ENCODE results near the gene STAMBPL1. TPM values are rescaled to one million over a fixed set of nuclear protein-coding genes. Genes with fewer than 3 reads are reported as not detected.

Gene STAMBPL1
- total and polyA plus RNA-seq, 2 donors (not counting 3 experiments of a cell fraction or from before 2014, with no cell fraction given), result 0.70 to 1.8 TPM

DNA sequence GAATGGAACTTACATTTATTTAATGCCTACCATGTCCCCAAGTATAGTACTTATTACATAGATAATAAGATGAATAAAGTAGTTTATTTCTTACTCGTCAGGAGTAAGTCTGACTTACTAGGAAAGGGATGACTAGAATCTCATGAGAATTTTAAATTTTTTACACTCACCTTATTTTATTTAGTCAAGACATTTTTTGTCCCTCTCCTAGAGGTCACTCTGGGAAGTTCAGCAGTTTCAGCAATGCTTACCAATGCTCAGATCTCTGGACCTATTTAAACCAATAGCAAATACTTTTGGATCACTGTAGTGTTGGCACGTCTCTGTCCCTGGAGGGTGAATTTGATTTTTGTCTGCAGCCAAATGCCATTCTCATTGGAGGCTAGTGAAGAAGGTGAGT lies 83.3 kb downstream of the STAMBPL1 start:
- H3K27me3 ChIP-seq (ENCODE audit: control insufficient read depth in 2 of 2, insufficient read depth in 2 of 2, low read length in 2 of 2), result peaks cover 30 to 33% of the 10 kb centered on the region in 2 experiments
- H3K9ac ChIP-seq (replicated peaks; ENCODE audit: extremely low read depth, insufficient read depth, low read length), result no peak overlapping the region
- intact Hi-C loops (cut with micrococcal nuclease) (no loop called here), dilution Hi-C loops (cut with MboI; ENCODE audit: extremely low pct_ligation_motif_present, low sequenced_read_pairs) (no loop called here)
- no peaks in the 10 kb centered on the region for H3K79me2 ChIP-seq (ENCODE audit: control insufficient read depth, insufficient read depth, low read length)
- no peak overlapping the region for H2AFZ ChIP-seq (ENCODE audit: low read depth, low read length)
- POLR2A ChIA-PET, result no interaction called here
- no peaks in the 10 kb centered on the region for H3K9me3 ChIP-seq (replicated peaks; ENCODE audit: control insufficient read depth, insufficient read depth, low read length)
- H3K4me1 ChIP-seq (ENCODE audit: control insufficient read depth, extremely low read depth, insufficient read depth, low read length), result no peaks in the 10 kb centered on the region
- BruUV-seq (replicated peaks), result no TSS peak
- no peak for FAIRE-seq
- H4K20me1 ChIP-seq (replicated peaks; ENCODE audit: control insufficient read depth, extremely low read depth, insufficient read depth, low read length), result no peaks in the 10 kb centered on the region
- H3K4me3 ChIP-seq (replicated peaks in 1 of 3; ENCODE audit: insufficient read depth in 1 of 3, low read depth in 1 of 3, low read length in 3 of 3), result no peak overlapping the region
- CTCF ChIA-PET, result interaction anchor here (1.5 kb wide), 1 partner anchor 13 kb away, joined by 4 read pairs; no protein-coding TSS in a partner anchor
- DNase-seq (ENCODE audit: low read depth, low spot score), result no peak
- no peak overlapping the region for H3K4me2 ChIP-seq (ENCODE audit: insufficient read depth, low read length)
- H3K9me1 ChIP-seq (replicated peaks; ENCODE audit: control insufficient read depth, extremely low read depth, insufficient read depth, low read length), result no peaks in the 10 kb centered on the region
- TF ChIP-seq, protein P1, sequence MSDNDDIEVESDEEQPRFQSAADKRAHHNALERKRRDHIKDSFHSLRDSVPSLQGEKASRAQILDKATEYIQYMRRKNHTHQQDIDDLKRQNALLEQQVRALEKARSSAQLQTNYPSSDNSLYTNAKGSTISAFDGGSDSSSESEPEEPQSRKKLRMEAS (IDR thresholded peaks at IDR 0.05; ENCODE audit: insufficient read depth, insufficient read length), result no peak
- no peak for TF ChIP-seq POLR2AphosphoS5 (IDR thresholded peaks at IDR 0.05; ENCODE audit: insufficient read depth, low read depth, low read length)
- no peak for TF ChIP-seq MYC (IDR thresholded peaks at IDR 0.05; ENCODE audit: low read depth, low read length)
- no peak for TF ChIP-seq GATA2 (IDR thresholded peaks at IDR 0.05; ENCODE audit: insufficient read depth, insufficient read length, low read depth, low read length)
- H3K36me3 ChIP-seq (ENCODE audit: control insufficient read depth in 2 of 2, extremely low read depth in 1 of 2, insufficient read depth in 2 of 2, low read length in 2 of 2), result no peaks in the 10 kb centered on the region
- no peak overlapping the region for H3K27ac ChIP-seq (ENCODE audit: insufficient read depth, low read depth, low read length)

DNA sequence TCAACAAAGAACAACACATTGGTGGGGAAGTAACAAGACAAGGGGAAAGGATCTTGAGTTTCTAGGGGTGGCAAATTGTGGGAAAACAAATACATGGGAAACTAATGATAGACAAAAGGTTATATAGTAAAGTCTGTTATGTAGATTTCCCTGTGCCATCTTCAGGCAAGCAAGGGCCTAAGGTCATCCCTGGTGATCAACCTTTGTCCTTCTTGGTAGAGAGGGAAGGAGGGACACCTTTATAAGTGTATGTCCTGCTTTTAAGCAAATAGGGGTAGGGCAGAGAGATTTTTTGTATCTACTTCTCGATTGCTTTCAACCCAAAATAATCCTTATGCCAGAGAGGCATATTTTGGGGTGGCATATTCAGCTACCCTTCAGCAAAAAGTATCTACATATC lies 84.3 kb downstream of the STAMBPL1 start:
- no peaks in the 10 kb centered on the region for H4K20me1 ChIP-seq (replicated peaks; ENCODE audit: control insufficient read depth, extremely low read depth, insufficient read depth, low read length)
- no peak overlapping the region for H3K9ac ChIP-seq (replicated peaks; ENCODE audit: extremely low read depth, insufficient read depth, low read length)
- ChIA-PET CTCF (interaction anchor here (1.0 to 1.7 kb wide), 3 partner anchors 23 to 399 kb away, joined by 3 to 7 read pairs (median 3); no protein-coding TSS in a partner anchor), POLR2A (no interaction called here)
- H3K79me2 ChIP-seq (ENCODE audit: control insufficient read depth, insufficient read depth, low read length), result no peaks in the 10 kb centered on the region
- FAIRE-seq (no peak), DNase-seq (ENCODE audit: low read depth, low spot score) (no peak)
- BruUV-seq (replicated peaks), result no TSS peak
- H3K9me1 ChIP-seq (replicated peaks; ENCODE audit: control insufficient read depth, extremely low read depth, insufficient read depth, low read length), result no peaks in the 10 kb centered on the region
- H3K4me2 ChIP-seq (ENCODE audit: insufficient read depth, low read length), result no peak overlapping the region
- no peaks in the 10 kb centered on the region for H3K4me1 ChIP-seq (ENCODE audit: control insufficient read depth, extremely low read depth, insufficient read depth, low read length)
- intact Hi-C loops (cut with micrococcal nuclease), result no loop called here
- H3K9me3 ChIP-seq (replicated peaks; ENCODE audit: control insufficient read depth, insufficient read depth, low read length), result no peaks in the 10 kb centered on the region
- no peak overlapping the region for H2AFZ ChIP-seq (ENCODE audit: low read depth, low read length)
- H3K27ac ChIP-seq (ENCODE audit: insufficient read depth, low read depth, low read length), result no peak overlapping the region
- no peaks in the 10 kb centered on the region for H3K36me3 ChIP-seq (ENCODE audit: control insufficient read depth in 2 of 2, extremely low read depth in 1 of 2, insufficient read depth in 2 of 2, low read length in 2 of 2)
- H3K27me3 ChIP-seq (ENCODE audit: control insufficient read depth in 2 of 2, insufficient read depth in 2 of 2, low read length in 2 of 2), result peaks cover 37 to 42% of the 10 kb centered on the region in 2 experiments
- TF ChIP-seq JUN (IDR thresholded peaks at IDR 0.05; ENCODE audit: borderline replicate concordance, insufficient read depth, insufficient read length, low read depth), result no peak
- no peak for TF ChIP-seq MYC (IDR thresholded peaks at IDR 0.05; ENCODE audit: low read depth, low read length)
- TF ChIP-seq GATA2 (IDR thresholded peaks at IDR 0.05; ENCODE audit: insufficient read depth, insufficient read length, low read depth, low read length), result no peak
- TF ChIP-seq POLR2AphosphoS5 (IDR thresholded peaks at IDR 0.05; ENCODE audit: insufficient read depth, low read depth, low read length), result no peak
- TF ChIP-seq, protein P1 (IDR thresholded peaks at IDR 0.05; ENCODE audit: insufficient read depth, insufficient read length), result no peak
- TF ChIP-seq FOS (IDR thresholded peaks at IDR 0.05; ENCODE audit: borderline replicate concordance, insufficient read depth, low read length), result no peak
- TF ChIP-seq, protein P2, sequence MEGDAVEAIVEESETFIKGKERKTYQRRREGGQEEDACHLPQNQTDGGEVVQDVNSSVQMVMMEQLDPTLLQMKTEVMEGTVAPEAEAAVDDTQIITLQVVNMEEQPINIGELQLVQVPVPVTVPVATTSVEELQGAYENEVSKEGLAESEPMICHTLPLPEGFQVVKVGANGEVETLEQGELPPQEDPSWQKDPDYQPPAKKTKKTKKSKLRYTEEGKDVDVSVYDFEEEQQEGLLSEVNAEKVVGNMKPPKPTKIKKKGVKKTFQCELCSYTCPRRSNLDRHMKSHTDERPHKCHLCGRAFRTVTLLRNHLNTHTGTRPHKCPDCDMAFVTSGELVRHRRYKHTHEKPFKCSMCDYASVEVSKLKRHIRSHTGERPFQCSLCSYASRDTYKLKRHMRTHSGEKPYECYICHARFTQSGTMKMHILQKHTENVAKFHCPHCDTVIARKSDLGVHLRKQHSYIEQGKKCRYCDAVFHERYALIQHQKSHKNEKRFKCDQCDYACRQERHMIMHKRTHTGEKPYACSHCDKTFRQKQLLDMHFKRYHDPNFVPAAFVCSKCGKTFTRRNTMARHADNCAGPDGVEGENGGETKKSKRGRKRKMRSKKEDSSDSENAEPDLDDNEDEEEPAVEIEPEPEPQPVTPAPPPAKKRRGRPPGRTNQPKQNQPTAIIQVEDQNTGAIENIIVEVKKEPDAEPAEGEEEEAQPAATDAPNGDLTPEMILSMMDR (IDR thresholded peaks at IDR 0.05; ENCODE audit: extremely low read depth in 1 of 2, insufficient read depth in 1 of 2, low read depth in 1 of 2, low read length in 2 of 2), result no peak
- TF ChIP-seq POLR2A (IDR thresholded peaks at IDR 0.05; ENCODE audit: low read depth, low read length), result no peak
- TF ChIP-seq EZH2 (IDR thresholded peaks at IDR 0.05; ENCODE audit: borderline replicate concordance, low read depth, low read length, severe bottlenecking), result no peak
- no peak overlapping the region for H3K4me3 ChIP-seq (replicated peaks in 1 of 3; ENCODE audit: insufficient read depth in 1 of 3, low read depth in 1 of 3, low read length in 3 of 3)
- dilution Hi-C loops (cut with MboI; ENCODE audit: extremely low pct_ligation_motif_present, low sequenced_read_pairs), result no loop called here

Measured in endothelial cell of umbilical vein (primary cell).